K562 (cell line): ENCODE data around the gene NDUFAF3.
A peak's percentile ranks its signal among the peaks of the same experiment; 100 is the strongest.

ENCODE experiments used
- ETV6 ChIP-seq, 3 experiments: fragments of 150-350 bp in 1 of 3; sonication (generic) in 1 of 3; formaldehyde crosslinking in 1 of 3; IDR thresholded peaks; 2 replicates each; pipeline versions ENCODE4 v1.6.1 to v1.8.0; 2014 to 2022; ENCODE audit warnings: borderline replicate concordance in 2 of 3, low read depth in 2 of 3, antibody characterized with exemption in 1 of 3, low read length in 1 of 3, mild to moderate bottlenecking in 1 of 3, missing genetic modification reagents in 1 of 3
- POLR2A ChIP-seq: fragments of 450-650 bp; conservative IDR thresholded peaks from 2 replicates; pipeline ENCODE4 v1.6.1; 2016
- SP2 ChIP-seq: IDR thresholded peaks from 2 replicates; pipeline ENCODE4 v1.6.1; 2011; ENCODE audit warnings: mild to moderate bottlenecking, low read depth, low read length, moderate library complexity; ENCODE audit not compliant: poor library complexity, severe bottlenecking; ENCODE audit errors: extremely low read depth
- ZNF354B ChIP-seq: fragments of 250-450 bp; sonication (Bioruptor Pico); IDR thresholded peaks from 2 replicates; pipeline ENCODE4 v1.4.0; 2020
- TF ChIP-seq, protein P1 (sequence below): sonication (generic); formaldehyde crosslinking; IDR thresholded peaks from 2 replicates; pipeline ENCODE4 v1.8.0; 2022; ENCODE audit warnings: mild to moderate bottlenecking, missing genetic modification reagents
- TF ChIP-seq, protein P2 (sequence below): fragments of 250-450 bp; sonication (Bioruptor Pico); IDR thresholded peaks from 2 replicates; pipeline ENCODE4 v1.5.0; 2020; ENCODE audit warnings: mild to moderate bottlenecking

DNA sequence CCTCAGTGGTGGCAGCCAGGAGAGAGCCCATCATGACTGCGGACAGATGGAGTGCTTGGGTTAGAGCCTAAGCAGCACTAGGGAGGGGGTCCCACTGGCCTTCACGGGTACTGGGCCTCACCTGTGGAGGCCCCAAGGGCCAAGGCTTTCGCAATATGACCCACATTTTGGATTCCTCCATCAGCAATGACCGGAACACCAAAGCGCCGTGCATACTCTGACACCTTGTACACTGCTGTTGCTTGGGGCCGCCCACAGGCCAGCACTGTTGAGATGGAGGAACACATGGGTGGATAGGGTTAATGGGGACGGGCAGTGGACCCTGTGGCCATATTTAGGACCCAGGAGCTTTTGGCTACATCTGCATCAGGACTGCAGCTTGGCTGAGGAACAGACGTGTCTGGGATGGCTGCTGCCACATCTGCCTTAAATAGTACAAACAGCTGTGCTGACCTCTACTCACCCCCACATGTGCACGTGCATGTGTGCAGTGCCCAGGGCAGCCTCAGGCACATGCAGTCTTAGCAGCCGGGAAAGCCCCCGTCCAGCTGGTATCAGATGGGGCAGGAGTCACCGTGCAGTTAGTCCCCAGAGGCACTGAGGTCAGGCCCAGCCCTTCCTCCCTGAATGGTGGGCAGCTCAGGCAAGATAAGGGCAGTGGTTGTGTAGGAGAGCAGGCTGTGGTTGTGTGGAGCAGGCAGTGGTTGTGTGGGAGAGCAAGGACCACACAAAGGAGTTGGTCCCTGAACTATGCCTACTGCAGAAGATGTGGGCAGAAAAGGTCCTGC, 3.3 kb downstream of the NDUFAF3 start:
- no peak for TF ChIP-seq SP2
- TF ChIP-seq ZNF354B (CRISPR knock-in tag) = no peak
- TF ChIP-seq, protein P1, sequence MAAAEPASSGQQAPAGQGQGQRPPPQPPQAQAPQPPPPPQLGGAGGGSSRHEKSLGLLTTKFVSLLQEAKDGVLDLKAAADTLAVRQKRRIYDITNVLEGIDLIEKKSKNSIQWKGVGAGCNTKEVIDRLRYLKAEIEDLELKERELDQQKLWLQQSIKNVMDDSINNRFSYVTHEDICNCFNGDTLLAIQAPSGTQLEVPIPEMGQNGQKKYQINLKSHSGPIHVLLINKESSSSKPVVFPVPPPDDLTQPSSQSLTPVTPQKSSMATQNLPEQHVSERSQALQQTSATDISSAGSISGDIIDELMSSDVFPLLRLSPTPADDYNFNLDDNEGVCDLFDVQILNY (CRISPR knock-in tag) = no peak
- peak; percentile 69 for TF ChIP-seq POLR2A
- TF ChIP-seq, protein P2, sequence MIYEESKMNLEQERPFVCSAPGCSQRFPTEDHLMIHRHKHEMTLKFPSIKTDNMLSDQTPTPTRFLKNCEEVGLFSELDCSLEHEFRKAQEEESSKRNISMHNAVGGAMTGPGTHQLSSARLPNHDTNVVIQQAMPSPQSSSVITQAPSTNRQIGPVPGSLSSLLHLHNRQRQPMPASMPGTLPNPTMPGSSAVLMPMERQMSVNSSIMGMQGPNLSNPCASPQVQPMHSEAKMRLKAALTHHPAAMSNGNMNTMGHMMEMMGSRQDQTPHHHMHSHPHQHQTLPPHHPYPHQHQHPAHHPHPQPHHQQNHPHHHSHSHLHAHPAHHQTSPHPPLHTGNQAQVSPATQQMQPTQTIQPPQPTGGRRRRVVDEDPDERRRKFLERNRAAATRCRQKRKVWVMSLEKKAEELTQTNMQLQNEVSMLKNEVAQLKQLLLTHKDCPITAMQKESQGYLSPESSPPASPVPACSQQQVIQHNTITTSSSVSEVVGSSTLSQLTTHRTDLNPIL (CRISPR knock-in tag) = no peak
- TF ChIP-seq ETV6 (IDR thresholded peaks at IDR 0.05; ENCODE audit: borderline replicate concordance in 1 of 2, low read depth in 2 of 2, low read length in 1 of 2) = no peak
- TF ChIP-seq ETV6 (CRISPR knock-in tag; IDR thresholded peaks at IDR 0.05; ENCODE audit: borderline replicate concordance) = no peak
